Measurements from ENCODE around the gene MAP7D1. TPM values are rescaled to one million over a fixed set of nuclear protein-coding genes. Genes with fewer than 3 reads are reported as not detected.
"Not testable (repeated sequence)": the region's sequence is repeated elsewhere in the genome, so short reads cannot be mapped to it uniquely, and the experiment has no call there.

Gene MAP7D1
- total RNA-seq, 1 donor, result 142 TPM

GRCh38 chr1:36183309-36183856 lies 27.4 kb downstream of the MAP7D1 start:
- H3K27me3 ChIP-seq (ENCODE audit: insufficient read depth, low read length), result no peaks in the 10 kb centered on the region
- H3K4me3 ChIP-seq (ENCODE audit: low read length), result no peak overlapping the region
- no peaks in the 10 kb centered on the region for H3K9me3 ChIP-seq (ENCODE audit: low read depth, low read length)
- peaks cover 5% of the 10 kb centered on the region for H3K4me1 ChIP-seq (ENCODE audit: insufficient read depth, low read length)

GRCh38 chr1:36187800-36188593 lies 32.0 kb downstream of the MAP7D1 start:
- Histone ChIP-seq H3K4me1 (ENCODE audit: insufficient read depth, low read length) (peaks cover 5% of the 10 kb centered on the region), H3K4me3 (ENCODE audit: low read length) (no peak overlapping the region), H3K9me3 (ENCODE audit: low read depth, low read length) (no peaks in the 10 kb centered on the region), H3K27me3 (ENCODE audit: insufficient read depth, low read length) (no peaks in the 10 kb centered on the region)

- H3K4me3 ChIP-seq (ENCODE audit: low read length); H3K4me1 ChIP-seq (ENCODE audit: insufficient read depth, low read length); H3K27me3 ChIP-seq (ENCODE audit: insufficient read depth, low read length); H3K9me3 ChIP-seq (ENCODE audit: low read depth, low read length): not testable (repeated sequence)
Measured at GRCh38 chr1:36196805-36197204, 40.8 kb downstream of the MAP7D1 start.

- H3K9me3 ChIP-seq (ENCODE audit: low read depth, low read length), result no peaks in the 10 kb centered on the region
- H3K4me1 ChIP-seq (ENCODE audit: insufficient read depth, low read length), result peaks cover 9% of the 10 kb centered on the region
- no peaks in the 10 kb centered on the region for H3K27me3 ChIP-seq (ENCODE audit: insufficient read depth, low read length)
- H3K4me3 ChIP-seq (ENCODE audit: low read length), result no peak overlapping the region
Measured at GRCh38 chr1:36198641-36199040, 42.7 kb downstream of the MAP7D1 start.

- Histone ChIP-seq H3K27me3 (ENCODE audit: insufficient read depth, low read length) (no peaks in the 10 kb centered on the region), H3K4me1 (ENCODE audit: insufficient read depth, low read length) (peaks cover 17% of the 10 kb centered on the region), H3K4me3 (ENCODE audit: low read length) (no peak overlapping the region), H3K9me3 (ENCODE audit: low read depth, low read length) (no peaks in the 10 kb centered on the region)
Measured at GRCh38 chr1:36199934-36200741, 44.2 kb downstream of the MAP7D1 start.

- H3K9me3 ChIP-seq (ENCODE audit: low read depth, low read length), result no peaks in the 10 kb centered on the region
- peaks cover 17% of the 10 kb centered on the region for H3K4me1 ChIP-seq (ENCODE audit: insufficient read depth, low read length)
- no peak overlapping the region for H3K4me3 ChIP-seq (ENCODE audit: low read length)
- H3K27me3 ChIP-seq (ENCODE audit: insufficient read depth, low read length), result no peaks in the 10 kb centered on the region
Measured at GRCh38 chr1:36203027-36203553, 47.1 kb downstream of the MAP7D1 start.

GRCh38 chr1:36203554-36204346 lies 47.8 kb downstream of the MAP7D1 start:
- Histone ChIP-seq H3K9me3 (ENCODE audit: low read depth, low read length) (no peaks in the 10 kb centered on the region), H3K4me3 (ENCODE audit: low read length) (no peak overlapping the region), H3K27me3 (ENCODE audit: insufficient read depth, low read length) (no peaks in the 10 kb centered on the region), H3K4me1 (ENCODE audit: insufficient read depth, low read length) (peaks cover 17% of the 10 kb centered on the region)

- no peaks in the 10 kb centered on the region for H3K9me3 ChIP-seq (ENCODE audit: low read depth, low read length)
- peaks cover 20% of the 10 kb centered on the region for H3K4me1 ChIP-seq (ENCODE audit: insufficient read depth, low read length)
- H3K27me3 ChIP-seq (ENCODE audit: insufficient read depth, low read length), result no peaks in the 10 kb centered on the region
- no peak overlapping the region for H3K4me3 ChIP-seq (ENCODE audit: low read length)
Measured at GRCh38 chr1:36204347-36204909, 48.5 kb downstream of the MAP7D1 start.

GRCh38 chr1:36206323-36206858 lies 50.4 kb downstream of the MAP7D1 start:
- H3K4me1 ChIP-seq (ENCODE audit: insufficient read depth, low read length), result peaks cover 25% of the 10 kb centered on the region

GRCh38 chr1:36207339-36207738 lies 51.4 kb downstream of the MAP7D1 start:
- Histone ChIP-seq H3K4me3 (ENCODE audit: low read length) (no peak overlapping the region), H3K27me3 (ENCODE audit: insufficient read depth, low read length) (no peaks in the 10 kb centered on the region), H3K4me1 (ENCODE audit: insufficient read depth, low read length) (peaks cover 25% of the 10 kb centered on the region), H3K9me3 (ENCODE audit: low read depth, low read length) (no peaks in the 10 kb centered on the region)

More at GRCh38 chr1:36206323-36206858, 50.4 kb downstream of the MAP7D1 start:
- Histone ChIP-seq H3K27me3 (ENCODE audit: insufficient read depth, low read length) (no peaks in the 10 kb centered on the region), H3K9me3 (ENCODE audit: low read depth, low read length) (no peaks in the 10 kb centered on the region), H3K4me3 (ENCODE audit: low read length) (no peak overlapping the region)

GRCh38 chr1:36208978-36209703 lies 53.2 kb downstream of the MAP7D1 start:
- Histone ChIP-seq H3K4me3 (ENCODE audit: low read length) (no peak overlapping the region), H3K4me1 (ENCODE audit: insufficient read depth, low read length) (peaks cover 17% of the 10 kb centered on the region), H3K27me3 (ENCODE audit: insufficient read depth, low read length) (no peaks in the 10 kb centered on the region), H3K9me3 (ENCODE audit: low read depth, low read length) (no peaks in the 10 kb centered on the region)

GRCh38 chr1:36211307-36211706 lies 55.3 kb downstream of the MAP7D1 start:
- H3K9me3 ChIP-seq (ENCODE audit: low read depth, low read length), result no peaks in the 10 kb centered on the region
- peaks cover 14% of the 10 kb centered on the region for H3K4me1 ChIP-seq (ENCODE audit: insufficient read depth, low read length)
- H3K27me3 ChIP-seq (ENCODE audit: insufficient read depth, low read length), result no peaks in the 10 kb centered on the region
- H3K4me3 ChIP-seq (ENCODE audit: low read length), result no peak overlapping the region

- Histone ChIP-seq H3K27me3 (ENCODE audit: insufficient read depth, low read length) (no peaks in the 10 kb centered on the region), H3K4me1 (ENCODE audit: insufficient read depth, low read length) (peaks cover 14% of the 10 kb centered on the region), H3K9me3 (ENCODE audit: low read depth, low read length) (no peaks in the 10 kb centered on the region), H3K4me3 (ENCODE audit: low read length) (no peak overlapping the region)
Measured at GRCh38 chr1:36211841-36212240, 55.9 kb downstream of the MAP7D1 start.
